CD14-positive monocyte (primary cell): ENCODE data around the gene TOM1L2. TPM values are rescaled to one million over a fixed set of nuclear protein-coding genes. Genes with fewer than 3 reads are reported as not detected.

Experiments used
- DNase-seq, 3 donors: peaks; one replicate each; pipeline ENCODE4 v3.0.0-alpha.2; 2011 to 2022
- H2AFZ ChIP-seq: 2 replicates; pipeline ENCODE4 v1.6.0; 2012; ENCODE audit warnings: mild to moderate bottlenecking, low read depth, low read length, inconsistent platforms; ENCODE audit not compliant: insufficient read depth, poor library complexity, severe bottlenecking
- H3K27ac ChIP-seq, 2 donors: 1 replicate in 1 of 2; 2 replicates in 1 of 2; pipeline ENCODE4 v1.5.1; 2012 to 2013; ENCODE audit warnings: low read length in 2 of 2, control low read depth in 1 of 2, inconsistent platforms in 1 of 2, low read depth in 1 of 2, mild to moderate bottlenecking in 1 of 2
- H3K27me3 ChIP-seq, 2 donors: one replicate each; pipeline versions ENCODE4 v1.6.0 to v1.6.1; 2011 to 2013; ENCODE audit warnings: low read length in 2 of 2; ENCODE audit not compliant: control insufficient read depth in 2 of 2, insufficient read depth in 2 of 2
- H3K36me3 ChIP-seq, 2 donors: replicated peaks in 1 of 2; 1 replicate in 1 of 2; 2 replicates in 1 of 2; pipeline versions ENCODE4 v1.5.1 to v1.6.1; 2012 to 2013; ENCODE audit warnings: low read length in 2 of 2, control low read depth in 1 of 2, inconsistent platforms in 1 of 2, mild to moderate bottlenecking in 1 of 2; ENCODE audit not compliant: insufficient read depth in 2 of 2, control insufficient read depth in 1 of 2
- H3K4me1 ChIP-seq, 2 donors: 1 replicate in 1 of 2; 2 replicates in 1 of 2; pipeline versions ENCODE4 v1.5.1 to v1.6.1; 2012 to 2013; ENCODE audit warnings: low read length in 2 of 2, control low read depth in 1 of 2, inconsistent platforms in 1 of 2, mild to moderate bottlenecking in 1 of 2, moderate library complexity in 1 of 2; ENCODE audit not compliant: insufficient read depth in 2 of 2, control insufficient read depth in 1 of 2
- H3K4me2 ChIP-seq: replicated peaks from 2 replicates; pipeline ENCODE3; 2012; ENCODE audit warnings: low read length, moderate library complexity, mild to moderate bottlenecking; ENCODE audit not compliant: poor library complexity, severe bottlenecking; ENCODE audit errors: extremely low read depth
- H3K4me3 ChIP-seq, 3 experiments: fragments of 200-600 bp in 1 of 3; sonication (generic) in 1 of 3; replicated peaks in 1 of 3; 1 replicate in 2 of 3; 2 replicates in 1 of 3; pipeline ENCODE4 v1.5.1; 2011 to 2013; ENCODE audit warnings: low read length in 3 of 3, mild to moderate bottlenecking in 3 of 3, control low read depth in 2 of 3, low read depth in 2 of 3, inconsistent platforms in 1 of 3, moderate library complexity in 1 of 3
- H3K79me2 ChIP-seq: 2 replicates; pipeline ENCODE4 v1.6.0; 2012; ENCODE audit warnings: mild to moderate bottlenecking, control low read depth, inconsistent platforms, low read length, moderate library complexity; ENCODE audit not compliant: insufficient read depth
- H3K9ac ChIP-seq: 2 replicates; pipeline ENCODE4 v1.6.0; 2017; ENCODE audit warnings: low read length, mild to moderate bottlenecking; ENCODE audit not compliant: insufficient read depth, poor library complexity, severe bottlenecking
- H3K9me3 ChIP-seq, 2 donors: replicated peaks in 1 of 2; 1 replicate in 1 of 2; 2 replicates in 1 of 2; pipeline versions ENCODE4 v1.5.1 to v1.6.1; 2012 to 2013; ENCODE audit warnings: low read length in 2 of 2, control low read depth in 1 of 2; ENCODE audit not compliant: control insufficient read depth in 1 of 2, insufficient read depth in 1 of 2
- H4K20me1 ChIP-seq: 2 replicates; pipeline ENCODE4 v1.6.0; 2012; ENCODE audit warnings: mild to moderate bottlenecking, low read length, control low read depth, moderate library complexity; ENCODE audit not compliant: insufficient read depth
- H3K27ac Mint-ChIP-seq, 7 donors: one replicate each; pipeline ENCODE4 v1.8.0; 2020; ENCODE audit warnings: mild to moderate bottlenecking in 7 of 7, mixed read lengths in 7 of 7, moderate library complexity in 6 of 7, inconsistent platforms in 2 of 7
- H3K27me3 Mint-ChIP-seq, 3 donors: one replicate each; pipeline ENCODE4 v1.8.0; 2021 to 2022; ENCODE audit warnings: low read depth in 3 of 3, mild to moderate bottlenecking in 3 of 3, mixed read lengths in 3 of 3, moderate library complexity in 3 of 3, inconsistent platforms in 1 of 3
- H3K36me3 Mint-ChIP-seq, 2 donors: one replicate each; pipeline ENCODE4 v1.8.0; 2020; ENCODE audit warnings: mixed read lengths in 2 of 2, inconsistent platforms in 1 of 2, mild to moderate bottlenecking in 1 of 2
- H3K4me1 Mint-ChIP-seq: one replicate; pipeline ENCODE4 v1.8.0; 2020; ENCODE audit warnings: mild to moderate bottlenecking, mixed read lengths
- H3K4me3 Mint-ChIP-seq, 2 donors: one replicate each; pipeline ENCODE4 v1.8.0; 2020; ENCODE audit warnings: mild to moderate bottlenecking in 2 of 2, mixed read lengths in 2 of 2, moderate library complexity in 1 of 2
- H3K9me3 Mint-ChIP-seq, 7 donors: one replicate each; pipeline ENCODE4 v1.8.0; 2020 to 2022; ENCODE audit warnings: mixed read lengths in 7 of 7, mild to moderate bottlenecking in 6 of 7, moderate library complexity in 6 of 7, inconsistent platforms in 2 of 7
- WGBS: methylation state at CpG from one replicate; pipeline ENCODE4 v1.1.5; 2013; ENCODE audit warnings: missing lambda C conversion rate; ENCODE audit not compliant: insufficient coverage; 5-methylcytosine and 5-hydroxymethylcytosine counted together
- intact Hi-C, 2 donors: fragments of 100-400 bp; cut with micrococcal nuclease; formaldehyde crosslinking; loops; one replicate each; pipeline versions ENCODE4 v1.15.0 to v1.15.1; 2023
- polyA plus RNA-seq, 3 donors: library from polyadenylated mRNA; depleted of rRNA in 1 of 3; unstranded in 2 of 3; stranded (reverse) in 1 of 3; fragments of 300-500 nt in 2 of 3; fragments of >200 nt in 1 of 3; fragmentation: Illumina TruSeq in 2 of 3; gene quantifications; 1 replicate in 2 of 3; 2 replicates in 1 of 3; pipeline ENCODE4 v1.2.3, GENCODE V29; 2012 to 2021
- TF ChIP-seq, protein P1 (sequence below): fragments of 200-600 bp; IDR thresholded peaks from one replicate; pipeline ENCODE4 v1.8.0; 2022; ENCODE audit warnings: antibody characterized with exemption, mild to moderate bottlenecking

Gene TOM1L2
- polyA plus RNA-seq, 3 donors = 1.7 to 28.2 (median 2.8) TPM

DNA sequence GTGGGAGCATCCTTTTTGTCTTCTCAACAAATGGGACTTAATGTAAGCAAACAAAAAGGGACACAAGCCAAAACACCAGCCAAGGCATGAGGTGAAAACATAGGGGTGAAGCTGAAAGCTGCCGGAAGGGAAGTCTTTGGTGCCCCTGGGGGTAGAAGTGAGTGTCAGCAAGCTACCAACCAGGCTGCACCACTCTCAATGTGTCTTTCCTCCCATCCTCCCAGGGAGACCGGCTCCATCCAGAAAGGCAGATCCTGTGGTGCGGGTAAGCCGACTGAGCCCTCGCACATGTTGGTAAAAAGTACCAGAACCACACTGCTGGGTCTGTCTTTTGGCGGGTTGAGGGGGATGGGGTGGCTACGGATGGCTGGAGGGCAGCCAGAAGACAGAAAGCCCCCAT is 83.4 kb downstream of the TOM1L2 start:
- Mint-ChIP-seq H3K36me3 (peaks cover 64 to 67% of the 10 kb centered on the region in 2 donors), H3K27ac (no peak overlapping the region), H3K4me3 (no peak overlapping the region), H3K9me3 (no peaks in the 10 kb centered on the region), H3K27me3 (peaks cover 0 to 3% (median 2%) of the 10 kb centered on the region in 3 donors), H3K4me1 (no peaks in the 10 kb centered on the region)
- Histone ChIP-seq H3K36me3 (peaks cover 42 to 83% of the 10 kb centered on the region in 2 donors), H3K27ac (no peak overlapping the region), H3K27me3 (no peaks in the 10 kb centered on the region), H3K4me1 (no peaks in the 10 kb centered on the region), H3K79me2 (no peaks in the 10 kb centered on the region), H3K9me3 (no peaks in the 10 kb centered on the region), H3K9ac (no peak overlapping the region), H3K4me3 (no peak overlapping the region), H3K4me2 (no peak overlapping the region), H2AFZ (no peak overlapping the region), H4K20me1 (peaks cover 7% of the 10 kb centered on the region)
- DNase-seq = no peak
- intact Hi-C loops = no loop called here
- 96% methylated on average over 3 of the region's 7 CpGs for WGBS
- TF ChIP-seq, protein P1, sequence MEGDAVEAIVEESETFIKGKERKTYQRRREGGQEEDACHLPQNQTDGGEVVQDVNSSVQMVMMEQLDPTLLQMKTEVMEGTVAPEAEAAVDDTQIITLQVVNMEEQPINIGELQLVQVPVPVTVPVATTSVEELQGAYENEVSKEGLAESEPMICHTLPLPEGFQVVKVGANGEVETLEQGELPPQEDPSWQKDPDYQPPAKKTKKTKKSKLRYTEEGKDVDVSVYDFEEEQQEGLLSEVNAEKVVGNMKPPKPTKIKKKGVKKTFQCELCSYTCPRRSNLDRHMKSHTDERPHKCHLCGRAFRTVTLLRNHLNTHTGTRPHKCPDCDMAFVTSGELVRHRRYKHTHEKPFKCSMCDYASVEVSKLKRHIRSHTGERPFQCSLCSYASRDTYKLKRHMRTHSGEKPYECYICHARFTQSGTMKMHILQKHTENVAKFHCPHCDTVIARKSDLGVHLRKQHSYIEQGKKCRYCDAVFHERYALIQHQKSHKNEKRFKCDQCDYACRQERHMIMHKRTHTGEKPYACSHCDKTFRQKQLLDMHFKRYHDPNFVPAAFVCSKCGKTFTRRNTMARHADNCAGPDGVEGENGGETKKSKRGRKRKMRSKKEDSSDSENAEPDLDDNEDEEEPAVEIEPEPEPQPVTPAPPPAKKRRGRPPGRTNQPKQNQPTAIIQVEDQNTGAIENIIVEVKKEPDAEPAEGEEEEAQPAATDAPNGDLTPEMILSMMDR = no peak

DNA sequence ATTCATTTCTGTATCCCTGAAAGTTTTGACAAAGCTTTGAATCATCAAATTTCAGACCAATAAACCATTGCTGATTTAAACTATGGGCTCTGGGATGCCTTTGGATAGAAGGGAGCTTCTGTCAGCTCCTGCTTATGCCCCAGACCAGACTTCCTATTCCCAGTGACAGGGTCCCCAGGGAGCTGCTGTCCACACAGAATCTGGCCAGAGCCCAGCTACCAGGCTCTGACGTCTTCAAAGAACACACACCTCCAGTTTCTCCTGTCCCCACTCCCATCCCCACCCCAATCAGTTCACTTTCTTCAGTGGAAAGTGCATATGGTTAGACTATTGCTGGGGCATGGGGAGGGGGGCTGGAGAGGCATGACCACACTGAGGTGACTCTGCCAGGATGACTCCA is 83.8 kb downstream of the TOM1L2 start:
- no peaks in the 10 kb centered on the region for H3K9me3 Mint-ChIP-seq
- no peaks in the 10 kb centered on the region for H3K4me1 Mint-ChIP-seq
- Histone ChIP-seq H3K79me2 (no peaks in the 10 kb centered on the region), H3K9ac (no peak overlapping the region), H3K27me3 (no peaks in the 10 kb centered on the region), H2AFZ (no peak overlapping the region), H3K27ac (no peak overlapping the region), H3K9me3 (no peaks in the 10 kb centered on the region), H3K4me1 (no peaks in the 10 kb centered on the region), H4K20me1 (peaks cover 7% of the 10 kb centered on the region), H3K36me3 (peaks cover 41 to 83% of the 10 kb centered on the region in 2 donors), H3K4me3 (no peak overlapping the region), H3K4me2 (no peak overlapping the region)
- no peak overlapping the region for H3K4me3 Mint-ChIP-seq
- TF ChIP-seq, protein P1 = no peak
- no peak for DNase-seq
- no peak overlapping the region for H3K27ac Mint-ChIP-seq
- peaks cover 0 to 3% (median 2%) of the 10 kb centered on the region in 3 donors for H3K27me3 Mint-ChIP-seq
- intact Hi-C loops = no loop called here
- no CpG with 5 or more reads among the region's 1 CpG for WGBS
- H3K36me3 Mint-ChIP-seq = peaks cover 64 to 66% of the 10 kb centered on the region in 2 donors
